ENCODE results near the gene PDLIM1. TPM values are rescaled to one million over a fixed set of nuclear protein-coding genes. Genes with fewer than 3 reads are reported as not detected.

Gene PDLIM1
- total and polyA plus RNA-seq, 2 of the 8 experiments (the other 6 are each of a cell fraction or from before 2014, with no cell fraction given) = 169 to 245 TPM

DNA sequence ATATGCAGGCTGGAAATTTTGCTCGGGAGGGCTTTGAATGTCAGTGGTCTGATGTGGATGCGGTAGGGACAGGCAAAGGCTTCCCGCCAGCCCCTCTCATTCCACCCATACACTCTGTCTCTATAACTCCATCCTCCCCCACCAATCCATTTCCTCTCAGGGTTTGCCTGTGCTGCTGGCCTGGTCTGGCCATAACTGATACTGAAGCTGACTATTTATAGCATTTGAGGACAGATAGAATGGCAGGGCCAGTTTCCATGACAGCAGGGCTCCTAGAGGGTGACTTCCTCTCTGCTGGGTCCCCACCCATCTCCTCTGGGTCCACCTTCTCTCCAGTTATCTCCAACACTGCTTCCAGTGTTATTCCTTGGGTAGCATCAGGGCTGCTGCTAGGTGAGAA is 6.6 kb upstream of the PDLIM1 start (continued):
- TF ChIP-seq NRF1 (IDR thresholded peaks at IDR 0.05; ENCODE audit: low read depth, low read length) = no peak
- TF ChIP-seq TAF7 (optimal IDR thresholded peaks at IDR 0.05; ENCODE audit: borderline replicate concordance, low read depth, low read length) = no peak

All from H1 (cell line).